Skin of body (tissue), 2 donors: ENCODE measurements around the gene MGA. TPM values are rescaled to one million over a fixed set of nuclear protein-coding genes. Genes with fewer than 3 reads are reported as not detected.
A peak's percentile ranks its signal among the peaks of the same experiment; 100 is the strongest.
"Not testable (repeated sequence)": the region's sequence is repeated elsewhere in the genome, so short reads cannot be mapped to it uniquely, and the experiment has no call there.

Source experiments
- DNase-seq: peaks from one replicate; lab custom pipeline; 2025; lab: John Stamatoyannopoulos, UW
- total RNA-seq: library from RNA; depleted of rRNA; stranded (reverse); fragments of >200 nt; gene quantifications from one replicate; pipeline ENCODE4 v1.2.3, GENCODE V29; 2014

Gene MGA
- total RNA-seq, 1 donor from 2014 or later = 48.0 TPM

- no peak for DNase-seq
Measured at GRCh38 chr15:41714291-41714690, 54.1 kb downstream of the MGA start.

GRCh38 chr15:41716864-41717263 is 56.7 kb downstream of the MGA start:
- DNase-seq = no peak

- no peak for DNase-seq
Measured at GRCh38 chr15:41727143-41727542, 66.9 kb downstream of the MGA start.

GRCh38 chr15:41728061-41728460 is 67.9 kb downstream of the MGA start:
- not testable (repeated sequence) for DNase-seq

DNA sequence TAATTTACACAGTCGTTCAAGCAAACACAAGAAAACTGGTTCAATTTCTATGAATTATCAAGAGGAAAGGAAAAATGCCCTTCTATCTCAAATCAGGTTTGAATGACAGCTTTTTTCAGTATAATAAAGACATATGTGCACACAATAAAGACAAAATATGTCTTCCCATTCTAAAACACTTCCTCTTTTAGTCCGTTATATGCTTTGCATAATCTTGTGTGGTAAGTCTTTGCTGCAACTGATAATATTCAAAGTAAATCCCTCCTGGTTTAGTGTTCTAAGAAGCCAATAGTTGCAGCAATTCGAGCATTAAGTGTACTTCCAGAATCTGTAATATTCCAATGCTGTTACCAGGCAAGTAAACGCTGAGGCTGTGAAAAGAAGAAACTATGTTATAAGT is 70.3 kb downstream of the MGA start:
- DNase-seq = no peak

- DNase-seq = no peak
Measured at GRCh38 chr15:41732483-41732882, 72.3 kb downstream of the MGA start.

- no peak for DNase-seq
Measured at GRCh38 chr15:41734079-41734478, 73.9 kb downstream of the MGA start.

GRCh38 chr15:41735046-41735445 is 74.8 kb downstream of the MGA start:
- no peak for DNase-seq

DNA sequence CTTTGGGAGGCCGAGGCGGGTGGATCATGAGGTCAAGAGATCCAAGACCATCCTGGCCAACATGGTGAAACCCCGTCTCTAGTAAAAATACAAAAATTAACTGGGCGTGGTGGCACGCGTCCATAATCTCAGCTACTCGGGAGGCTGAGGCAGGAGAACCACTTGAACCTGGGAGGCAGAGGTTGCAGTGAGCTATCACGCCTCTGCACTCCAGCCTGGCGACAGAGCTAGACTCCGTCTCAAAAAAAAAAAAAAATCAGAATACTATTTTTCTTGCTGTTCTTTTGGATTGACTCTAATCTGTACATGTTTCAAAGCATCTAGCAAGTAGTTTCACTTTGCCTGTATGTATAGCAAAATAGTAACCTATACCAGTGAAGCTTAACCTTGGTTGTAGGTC is 75.3 kb downstream of the MGA start:
- not testable (repeated sequence) for DNase-seq

GRCh38 chr15:41746802-41747201 is 86.6 kb downstream of the MGA start:
- DNase-seq = no peak

GRCh38 chr15:41756198-41756597 is 96.0 kb downstream of the MGA start:
- DNase-seq = no peak

- peak; percentile 61 for DNase-seq
Measured at GRCh38 chr15:41772720-41773331, 112.6 kb downstream of the MGA start.

DNA sequence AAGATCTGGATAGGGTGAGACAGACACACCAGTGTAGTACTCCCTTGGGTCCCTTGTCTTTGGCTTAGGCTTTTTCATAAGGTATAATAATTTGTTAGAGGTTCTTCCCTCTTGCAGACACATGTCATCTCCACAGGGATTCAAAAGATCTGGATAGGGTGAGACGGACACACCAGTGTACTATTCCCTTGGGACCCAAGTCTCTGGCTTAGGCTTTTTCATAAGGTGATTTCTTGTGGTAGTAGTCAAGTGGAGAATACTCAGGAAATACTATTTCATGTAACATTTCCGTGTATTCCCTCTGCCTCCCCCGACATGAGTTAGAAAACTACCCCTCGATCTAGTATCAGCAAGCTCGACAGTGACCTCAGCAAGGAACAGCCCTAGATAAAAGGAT is 113.1 kb downstream of the MGA start:
- no peak for DNase-seq

GRCh38 chr15:41773729-41774061 is 113.5 kb downstream of the MGA start:
- no peak for DNase-seq

- DNase-seq = peak; percentile 98
Measured at GRCh38 chr15:41774062-41774881, 114.1 kb downstream of the MGA start, which contains the start of gene MAPKBP1. Gene MAPKBP1 (plus strand): TSS chr15:41774484. CDS start chr15:41775276, 792 bp downstream.

- no peak for DNase-seq
Measured at GRCh38 chr15:41774882-41775417, 114.7 kb downstream of the MGA start.

DNA sequence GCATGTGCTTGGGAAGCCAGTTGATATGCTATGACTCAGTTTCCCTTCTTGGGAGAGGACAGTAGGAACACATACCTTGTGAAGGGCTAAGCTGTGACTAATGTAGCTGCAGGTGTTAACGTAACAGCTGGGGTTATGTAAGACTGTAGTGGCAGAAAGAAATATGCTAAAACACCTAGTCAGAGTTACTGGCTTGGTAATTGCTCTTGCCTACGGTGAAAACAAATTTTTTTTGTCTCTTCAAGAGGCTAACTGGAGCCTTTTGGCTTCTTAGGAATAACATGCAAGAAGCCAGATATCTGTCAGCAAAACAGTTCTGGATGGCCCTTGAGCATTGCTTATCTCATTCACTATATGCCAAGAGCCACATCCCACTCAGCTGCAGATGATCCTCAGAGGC is 115.4 kb downstream of the MGA start:
- no peak for DNase-seq

DNA sequence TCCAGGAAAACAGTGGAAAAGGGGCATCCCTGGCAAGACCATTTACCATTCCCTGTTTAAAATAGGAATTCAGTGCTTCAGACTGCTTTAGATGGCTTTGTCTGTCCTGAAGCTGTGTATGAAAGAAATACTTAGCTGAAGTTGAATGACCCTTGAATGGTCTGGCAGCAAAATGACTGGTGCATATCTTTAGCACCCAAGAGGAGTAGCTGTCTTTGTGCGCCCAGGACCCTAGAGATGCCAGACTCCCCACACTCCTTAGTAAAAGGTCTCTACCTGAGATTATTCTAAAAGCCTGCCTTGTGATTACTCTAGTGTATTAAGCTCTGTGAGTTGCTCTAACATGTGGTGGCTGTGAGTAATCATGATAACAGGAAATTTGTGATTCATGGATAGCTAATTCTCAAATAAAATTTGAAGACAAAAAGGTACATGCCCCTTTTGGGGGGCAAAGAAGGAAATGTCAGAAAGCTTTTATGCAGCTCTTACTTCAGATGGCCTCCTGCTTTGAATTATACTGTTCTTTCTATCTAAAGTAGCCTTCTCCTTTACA is 117.3 kb downstream of the MGA start:
- no peak for DNase-seq

DNA sequence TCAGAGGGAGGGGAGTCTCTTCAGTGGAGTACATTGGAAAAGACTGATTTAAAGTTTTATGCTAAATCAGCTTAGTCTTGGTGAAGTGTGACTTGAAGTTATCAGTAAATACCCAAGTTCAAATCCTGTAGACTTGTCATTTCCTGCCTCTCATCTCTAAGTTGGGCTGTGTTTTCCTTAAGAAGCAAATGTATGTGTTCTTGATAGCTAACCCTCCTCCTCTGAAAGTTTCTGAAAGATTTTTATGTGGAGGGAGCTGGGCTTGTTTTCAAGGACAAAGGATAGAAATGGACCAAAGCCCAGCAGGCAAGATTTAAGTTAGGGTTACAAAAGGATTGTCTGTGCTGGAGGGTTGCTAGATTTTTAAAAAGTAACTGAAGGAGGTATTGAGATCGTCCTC is 118.3 kb downstream of the MGA start:
- no peak for DNase-seq

GRCh38 chr15:41779662-41780157 is 119.5 kb downstream of the MGA start:
- no peak for DNase-seq

- no peak for DNase-seq
Measured at GRCh38 chr15:41780266-41780665, 120.1 kb downstream of the MGA start.

- no peak for DNase-seq
Measured at GRCh38 chr15:41780727-41781126, 120.5 kb downstream of the MGA start.
